IMR-90 (cell line): ENCODE results near the gene SLC33A1. TPM values are rescaled to one million over a fixed set of nuclear protein-coding genes. Genes with fewer than 3 reads are reported as not detected.

Experiments used
- ATAC-seq: fragments of 200-7000 bp; cut with Tn5 transposase; 2 replicates; pipeline ENCODE4 v1.9.1; 2020; ENCODE audit warnings: low read depth, mild to moderate bottlenecking, moderate library complexity
- BruUV-seq: library from RNA; stranded (reverse); fragments of 400-500 nt; replicated peaks from 2 replicates; lab custom pipeline; 2021; lab: Mats Ljungman, UMichigan
- CTCF ChIA-PET: fragments of 300-600 bp; formaldehyde crosslinking; extraction: SDS; loops from one replicate; lab custom pipeline; 2021; ENCODE audit warnings: antibody characterized with exemption; lab: Yijun Ruan, JAX
- POLR2A ChIA-PET: fragments of 300-600 bp; sonication (Branson Sonifier 250); formaldehyde crosslinking; loops from one replicate; lab custom pipeline; 2022; ENCODE audit warnings: antibody characterized with exemption; ENCODE audit not compliant: unreplicated experiment; lab: Charles Lee
- DNase-seq: peaks from one replicate; pipeline ENCODE4 v3.0.0; 2013
- H2AFZ ChIP-seq: replicated peaks from 2 replicates; pipeline ENCODE3; 2013; ENCODE audit warnings: low read length, mild to moderate bottlenecking; ENCODE audit not compliant: poor library complexity
- H2AK5ac ChIP-seq: 2 replicates; pipeline ENCODE4 v1.6.1; 2013; ENCODE audit warnings: low read depth, low read length, inconsistent platforms
- H2AK9ac ChIP-seq: replicated peaks from 2 replicates; pipeline ENCODE3; 2013; ENCODE audit warnings: mild to moderate bottlenecking, low read depth, low read length, moderate library complexity; ENCODE audit not compliant: poor library complexity
- H2BK120ac ChIP-seq: 2 replicates; pipeline ENCODE4 v1.6.1; 2013; ENCODE audit warnings: low read depth, low read length, inconsistent platforms
- H2BK15ac ChIP-seq: 3 replicates; pipeline ENCODE4 v1.6.1; 2013; ENCODE audit warnings: low read depth, low read length, inconsistent platforms
- H2BK20ac ChIP-seq: 2 replicates; pipeline ENCODE4 v1.6.1; 2013; ENCODE audit warnings: low read depth, mild to moderate bottlenecking, inconsistent platforms, low read length, moderate library complexity
- H2BK5ac ChIP-seq: 2 replicates; pipeline ENCODE4 v1.6.1; 2013; ENCODE audit warnings: mild to moderate bottlenecking, low read depth, low read length, inconsistent platforms; ENCODE audit not compliant: poor library complexity, severe bottlenecking
- H3K14ac ChIP-seq: replicated peaks from 2 replicates; pipeline ENCODE4 v1.6.1; 2013; ENCODE audit warnings: low read depth, low read length, inconsistent platforms
- H3K18ac ChIP-seq: 2 replicates; pipeline ENCODE4 v1.6.1; 2013; ENCODE audit warnings: low read depth, low read length, control low read depth
- H3K23ac ChIP-seq: 2 replicates; pipeline ENCODE4 v1.6.1; 2013; ENCODE audit warnings: low read depth, low read length, inconsistent platforms
- H3K27ac ChIP-seq: 2 replicates; pipeline ENCODE4 v1.5.1; 2013; ENCODE audit warnings: mild to moderate bottlenecking, control low read depth, low read length; ENCODE audit not compliant: insufficient read depth
- H3K27me3 ChIP-seq: 2 replicates; pipeline ENCODE4 v1.6.1; 2013; ENCODE audit warnings: low read length; ENCODE audit not compliant: control insufficient read depth, insufficient read depth
- H3K36me3 ChIP-seq: 2 replicates; pipeline ENCODE4 v1.6.1; 2013; ENCODE audit warnings: low read length, mixed read lengths; ENCODE audit not compliant: control insufficient read depth, insufficient read depth
- H3K4ac ChIP-seq: 2 replicates; pipeline ENCODE4 v1.6.1; 2013; ENCODE audit warnings: low read depth, low read length, inconsistent platforms
- H3K4me1 ChIP-seq: 2 replicates; pipeline ENCODE4 v1.6.1; 2013; ENCODE audit warnings: low read length, mixed read lengths; ENCODE audit not compliant: control insufficient read depth, insufficient read depth
- H3K4me2 ChIP-seq: 2 replicates; pipeline ENCODE4 v1.6.1; 2013; ENCODE audit warnings: low read depth, mild to moderate bottlenecking, control low read depth, low read length, moderate library complexity
- H3K4me3 ChIP-seq: 2 replicates; pipeline ENCODE4 v1.5.1; 2013; ENCODE audit warnings: low read depth, mild to moderate bottlenecking, control low read depth, low read length, moderate library complexity; ENCODE audit not compliant: insufficient read depth
- H3K56ac ChIP-seq: 2 replicates; pipeline ENCODE4 v1.6.1; 2013; ENCODE audit warnings: low read length, inconsistent platforms; ENCODE audit not compliant: insufficient read depth; ENCODE audit errors: extremely low read depth
- H3K79me1 ChIP-seq, 2 experiments: 2 replicates each; pipeline ENCODE4 v1.6.1; 2013; ENCODE audit warnings: low read length in 2 of 2, inconsistent platforms in 1 of 2, low read depth in 1 of 2
- H3K9ac ChIP-seq: 2 replicates; pipeline ENCODE4 v1.6.1; 2013; ENCODE audit warnings: low read depth, low read length, control low read depth
- H3K9me1 ChIP-seq: 2 replicates; pipeline ENCODE4 v1.6.1; 2013; ENCODE audit warnings: low read length, inconsistent platforms; ENCODE audit not compliant: insufficient read depth
- H3K9me3 ChIP-seq: 2 replicates; pipeline ENCODE4 v1.6.1; 2013; ENCODE audit warnings: low read length; ENCODE audit not compliant: control insufficient read depth, insufficient read depth
- H4K20me1 ChIP-seq: 2 replicates; pipeline ENCODE4 v1.6.1; 2013; ENCODE audit warnings: low read length, inconsistent platforms; ENCODE audit not compliant: insufficient read depth
- H4K5ac ChIP-seq: 2 replicates; pipeline ENCODE4 v1.6.1; 2013; ENCODE audit warnings: mild to moderate bottlenecking, low read depth, low read length, control low read depth
- H4K8ac ChIP-seq, 2 experiments: 2 replicates each; pipeline ENCODE4 v1.6.1; 2013; ENCODE audit warnings: low read depth in 2 of 2, low read length in 2 of 2, control low read depth in 1 of 2, inconsistent platforms in 1 of 2
- H4K91ac ChIP-seq: 2 replicates; pipeline ENCODE4 v1.6.1; 2013; ENCODE audit warnings: low read depth, low read length, inconsistent platforms; ENCODE audit not compliant: insufficient read depth
- BHLHE40 ChIP-seq: fragments of 150-350 bp; IDR thresholded peaks from 2 replicates; pipeline ENCODE4 v1.6.1; 2016; ENCODE audit warnings: mild to moderate bottlenecking, low read depth, low read length
- CEBPB ChIP-seq: IDR thresholded peaks from 2 replicates; pipeline ENCODE4 v1.6.1; 2012; ENCODE audit warnings: low read depth, low read length, improper control_type of control experiment
- CHD1 ChIP-seq: IDR thresholded peaks from 2 replicates; pipeline ENCODE4 v1.6.1; 2012; ENCODE audit warnings: low read depth, low read length, improper control_type of control experiment
- CTCF ChIP-seq: conservative IDR thresholded peaks from 2 replicates; pipeline ENCODE4 v1.5.1; 2012; ENCODE audit warnings: mild to moderate bottlenecking, low read depth, low read length, improper control_type of control experiment
- ELK1 ChIP-seq: fragments of 150-350 bp; IDR thresholded peaks from 2 replicates; pipeline ENCODE4 v1.6.1; 2016; ENCODE audit warnings: low read depth, mild to moderate bottlenecking, low read length, moderate library complexity, borderline replicate concordance
- FOS ChIP-seq: fragments of 150-350 bp; IDR thresholded peaks from 2 replicates; pipeline ENCODE4 v1.6.1; 2016; ENCODE audit warnings: low read depth, low read length
- MAZ ChIP-seq: IDR thresholded peaks from 2 replicates; pipeline ENCODE4 v1.6.1; 2012; ENCODE audit warnings: low read depth, mild to moderate bottlenecking, low read length, improper control_type of control experiment, moderate library complexity, borderline replicate concordance
- MXI1 ChIP-seq: IDR thresholded peaks from 2 replicates; pipeline ENCODE4 v1.6.1; 2012; ENCODE audit warnings: low read depth, mild to moderate bottlenecking, low read length, moderate library complexity, borderline replicate concordance
- RCOR1 ChIP-seq: IDR thresholded peaks from 2 replicates; pipeline ENCODE4 v1.6.1; 2012; ENCODE audit warnings: mild to moderate bottlenecking, low read length, improper control_type of control experiment; ENCODE audit not compliant: insufficient replicate concordance
- RFX5 ChIP-seq: IDR thresholded peaks from 2 replicates; pipeline ENCODE4 v1.8.0; 2012; ENCODE audit warnings: low read depth, mild to moderate bottlenecking, low read length, moderate library complexity
- USF2 ChIP-seq: fragments of 150-350 bp; IDR thresholded peaks from 2 replicates; pipeline ENCODE4 v1.6.1; 2017; ENCODE audit warnings: mild to moderate bottlenecking, antibody characterized with exemption, low read length, low read depth
- WGBS, 2 experiments: methylation state at CpG; one replicate each; pipeline versions ENCODE4 v1.1.5 to v1.1.7; 2013; ENCODE audit warnings: missing lambda C conversion rate in 2 of 2; ENCODE audit not compliant: insufficient read length in 1 of 2; ENCODE audit errors: extremely low coverage in 2 of 2; 5-methylcytosine and 5-hydroxymethylcytosine counted together
- dilution Hi-C: fragments of 300-500 bp; cut with HindIII; formaldehyde crosslinking; loops from one replicate; pipeline ENCODE4 v1.14.3; 2018; ENCODE audit warnings: low sequenced_read_pairs; ENCODE audit not compliant: unreplicated experiment
- in situ Hi-C: fragments of 300-500 bp; cut with MboI; formaldehyde crosslinking; loops from 3 replicates; pipeline ENCODE4 v1.14.3; 2019; ENCODE audit warnings: low sequenced_read_pairs, inconsistent platforms, mixed read lengths
- intact Hi-C: fragments of 100-400 bp; cut with micrococcal nuclease; formaldehyde crosslinking; loops from 2 replicates; pipeline ENCODE4 v1.10.0; 2022
- polyA plus RNA-seq, 3 experiments: library from polyadenylated mRNA; depleted of rRNA; stranded (reverse); fragments of >200 nt; gene quantifications; 2 replicates each; pipeline ENCODE4 v1.2.3, GENCODE V29; 2012; ENCODE audit warnings: low replicate concordance in 1 of 3
- total RNA-seq: library from RNA; depleted of rRNA; stranded (reverse); fragments of >200 nt; gene quantifications from 2 replicates; pipeline ENCODE4 v1.2.3, GENCODE V29; 2012

SLC33A1 gene
- total and polyA plus RNA-seq, 2 of the 4 experiments (the other 2 are of a cell fraction), result 12.9 to 32.4 TPM

GRCh38 chr3:155863072-155863784 lies 9.0 kb upstream of the SLC33A1 start:
- no peak overlapping the region for H2BK120ac ChIP-seq
- ChIA-PET POLR2A (no interaction called here), CTCF (no interaction called here)
- no peak overlapping the region for H3K18ac ChIP-seq
- H2AK9ac ChIP-seq, result no peak overlapping the region
- BruUV-seq, result no TSS peak
- H3K23ac ChIP-seq, result no peak overlapping the region
- no peaks in the 10 kb centered on the region for H3K9me1 ChIP-seq
- H3K9ac ChIP-seq, result no peak overlapping the region
- no peak overlapping the region for H3K4me2 ChIP-seq
- intact Hi-C loops (no loop called here), dilution Hi-C loops (no loop called here), in situ Hi-C loops (no loop called here)
- no peak overlapping the region for H2BK5ac ChIP-seq
- no peak overlapping the region for H4K5ac ChIP-seq
- H3K4me3 ChIP-seq, result no peak overlapping the region
- no peak overlapping the region for H2AK5ac ChIP-seq
- H2BK20ac ChIP-seq, result no peak overlapping the region
- H3K79me1 ChIP-seq, result no peaks in the 10 kb centered on the region
- no peak overlapping the region for H3K4ac ChIP-seq
- H3K4me1 ChIP-seq, result no peaks in the 10 kb centered on the region
- no peaks in the 10 kb centered on the region for H3K9me3 ChIP-seq
- ATAC-seq (no peak), DNase-seq (no peak)
- H2BK15ac ChIP-seq, result no peak overlapping the region
- H3K36me3 ChIP-seq, result no peaks in the 10 kb centered on the region
- H2AFZ ChIP-seq, result no peak overlapping the region
- no peak overlapping the region for H4K91ac ChIP-seq
- no peak for TF ChIP-seq ELK1
- TF ChIP-seq CTCF, result no peak
- TF ChIP-seq MAZ, result no peak
- no peak for TF ChIP-seq RCOR1
- TF ChIP-seq MXI1, result no peak
- no peak for TF ChIP-seq CHD1
- TF ChIP-seq CEBPB, result no peak
- TF ChIP-seq RFX5, result no peak
- no peak for TF ChIP-seq FOS
- no peak for TF ChIP-seq BHLHE40
- no peak for TF ChIP-seq USF2
- no peak overlapping the region for H3K14ac ChIP-seq
- WGBS, 2 experiments, result 100% methylated on average over 2 of the region's 12 CpGs; no CpG with 5 or more reads in 1 of the 2 experiments
- H4K20me1 ChIP-seq, result no peaks in the 10 kb centered on the region
- H4K8ac ChIP-seq, result no peak overlapping the region
- no peak overlapping the region for H3K27ac ChIP-seq
- no peaks in the 10 kb centered on the region for H3K27me3 ChIP-seq
- no peak overlapping the region for H3K56ac ChIP-seq
